Transverse colon (tissue), 4 donors: ENCODE data around the gene LPAR1.

ENCODE experiments used
- CTCF ChIP-seq, 5 experiments: fragments of 200-600 bp in 3 of 5; fragments of 450-650 bp in 2 of 5; sonication (generic) in 3 of 5; IDR thresholded peaks; 1 replicate in 2 of 5; 2 replicates in 3 of 5; pipeline ENCODE4 v1.5.1; 2016 to 2017; ENCODE audit warnings: antibody characterized with exemption in 5 of 5, inconsistent platforms in 3 of 5, mild to moderate bottlenecking in 2 of 5, moderate library complexity in 1 of 5
- EP300 ChIP-seq: sonication (generic); formaldehyde crosslinking; IDR thresholded peaks from one replicate; pipeline ENCODE4 v1.6.1; 2017; ENCODE audit warnings: antibody characterized with exemption, low read depth
- POLR2A ChIP-seq: fragments of 450-650 bp; IDR thresholded peaks from one replicate; pipeline ENCODE4 v1.6.1; 2016; ENCODE audit warnings: antibody characterized with exemption, mild to moderate bottlenecking, moderate library complexity
- POLR2AphosphoS5 ChIP-seq, 3 donors: sonication (generic); formaldehyde crosslinking; IDR thresholded peaks; one replicate each; pipeline ENCODE4 v1.6.1; 2016; ENCODE audit warnings: antibody characterized with exemption in 3 of 3

- TF ChIP-seq CTCF (IDR thresholded peaks at IDR 0.05) (no peak), POLR2AphosphoS5 (IDR thresholded peaks at IDR 0.05) (no peak), POLR2A (no peak), EP300 (no peak)
Observed at GRCh38 chr9:110864011-110864410, 174.3 kb downstream of the LPAR1 start.
